ENCODE measurements around the gene WDR81. TPM values are rescaled to one million over a fixed set of nuclear protein-coding genes. Genes with fewer than 3 reads are reported as not detected.
A peak's percentile ranks its signal among the peaks of the same experiment; 100 is the strongest.

Gene WDR81
- total and polyA plus RNA-seq, 2 experiments from 2014 or later, result 3.5 to 14.5 TPM

DNA sequence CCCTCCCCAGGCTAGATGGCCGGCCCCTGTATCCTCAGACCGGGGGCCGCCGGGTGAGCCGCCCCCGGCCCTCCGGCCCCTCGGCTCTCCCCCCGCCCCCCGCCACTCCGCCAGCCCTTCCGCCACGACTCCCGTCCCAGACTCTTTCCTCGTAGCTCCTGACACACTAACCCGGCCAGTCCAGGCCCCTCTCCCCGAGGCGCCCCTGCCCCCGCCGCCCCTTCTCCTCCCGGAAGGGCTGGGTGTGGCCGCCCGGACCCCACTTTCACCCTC lies 8.8 kb upstream of the WDR81 start (continued):
- TF ChIP-seq CREB1 (CRISPR knock-in tag; IDR thresholded peaks at IDR 0.05; ENCODE audit: low read depth), result no peak
- TF ChIP-seq NANOG (IDR thresholded peaks at IDR 0.05; ENCODE audit: borderline replicate concordance), result no peak
- TF ChIP-seq ZNF114 (CRISPR knock-in tag; IDR thresholded peaks at IDR 0.05), result no peak
- TF ChIP-seq STAT1 (IDR thresholded peaks at IDR 0.05; ENCODE audit: unreplicated experiment), result no peak
- TF ChIP-seq EZH2 (IDR thresholded peaks at IDR 0.05; ENCODE audit: low read depth, unreplicated experiment), result no peak
- no peak for TF ChIP-seq EZH2phosphoT487 (IDR thresholded peaks at IDR 0.05; ENCODE audit: unreplicated experiment)
- TF ChIP-seq JUNB (IDR thresholded peaks at IDR 0.05; ENCODE audit: unreplicated experiment), result no peak

DNA sequence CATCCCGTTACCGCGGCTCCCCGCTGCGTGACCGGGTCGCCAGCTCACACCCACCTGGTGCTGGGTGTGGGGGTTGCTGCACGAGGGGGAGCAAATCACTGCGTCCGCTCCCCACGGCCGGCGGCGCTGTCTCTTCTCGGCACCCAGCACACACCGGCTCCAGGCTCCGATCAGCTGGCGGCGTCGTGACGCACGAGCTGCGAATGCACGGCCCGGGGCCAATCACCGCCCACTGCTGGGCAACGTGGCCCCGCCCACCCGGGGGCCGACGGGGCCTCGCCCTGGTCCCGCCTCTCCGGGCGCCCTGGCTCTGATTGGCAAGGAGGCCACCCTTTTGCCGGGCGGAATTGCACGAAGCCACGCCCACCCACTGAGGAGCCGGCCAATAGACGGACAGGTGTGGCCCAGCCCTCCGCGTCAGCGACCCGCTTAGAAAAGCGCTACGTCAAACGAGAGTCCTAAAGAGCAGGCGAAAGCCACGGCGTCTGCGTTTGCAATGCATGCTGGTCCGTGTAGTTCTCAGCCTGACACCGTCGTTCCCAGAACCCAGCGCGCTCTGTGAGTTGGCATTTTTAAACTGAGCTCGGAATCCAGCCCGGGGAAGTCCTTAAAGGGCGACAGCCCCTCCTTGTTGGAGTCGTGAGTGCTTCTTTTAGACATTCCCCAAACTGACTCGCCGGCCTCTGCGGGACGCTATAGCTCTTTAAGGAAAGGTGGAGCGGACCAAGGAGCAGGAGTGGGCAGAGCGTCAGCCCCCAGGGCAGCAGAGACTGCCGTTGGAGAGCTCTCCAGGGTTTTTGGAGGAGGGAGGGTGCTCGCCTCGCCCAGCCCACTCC lies 8.2 kb upstream of the WDR81 start:
- Mint-ChIP-seq H3K9me3 (no peaks in the 10 kb centered on the region), H3K36me3 (ENCODE audit: low read depth) (peaks cover 14% of the 10 kb centered on the region; the same call in 2 of the 3 replicates), H3K4me1 (peaks cover 28% of the 10 kb centered on the region), H3K27me3 (ENCODE audit: insufficient read depth, low read depth, poor library complexity) (peaks cover 39% of the 10 kb centered on the region), H3K4me3 (peak overlapping the region; percentile 94), H3K27ac (peak overlapping the region; percentile 100)
- Histone ChIP-seq H4K20me1 (replicated peaks; ENCODE audit: insufficient read depth) (no peaks in the 10 kb centered on the region), H3K4me2 (peak overlapping the region; percentile 99), H3K27me3 (ENCODE audit: insufficient read depth) (no peaks in the 10 kb centered on the region), H3K79me2 (replicated peaks; ENCODE audit: insufficient read depth) (no peaks in the 10 kb centered on the region), H3K4me1 (ENCODE audit: insufficient read depth) (peaks cover 19% of the 10 kb centered on the region), H2AFZ (no peak overlapping the region), H3K27ac (ENCODE audit: low read depth) (peak overlapping the region; percentile 97), H3K36me3 (ENCODE audit: insufficient read depth) (no peaks in the 10 kb centered on the region), H3K4me3 (peak overlapping the region; percentile 83), H3K9me2 (ENCODE audit: insufficient read depth) (no peaks in the 10 kb centered on the region), H3F3A (replicated peaks; ENCODE audit: low read depth) (peaks cover 3% of the 10 kb centered on the region)
- no peak for TF ChIP-seq ZNF114 (CRISPR knock-in tag; IDR thresholded peaks at IDR 0.05)
- no peak for TF ChIP-seq STAT1 (IDR thresholded peaks at IDR 0.05; ENCODE audit: unreplicated experiment)
- no peak for TF ChIP-seq NANOG (IDR thresholded peaks at IDR 0.05; ENCODE audit: borderline replicate concordance)
- no peak for TF ChIP-seq EZH2 (IDR thresholded peaks at IDR 0.05; ENCODE audit: low read depth, unreplicated experiment)
- peak; percentile 87 for TF ChIP-seq ETS1 (IDR thresholded peaks at IDR 0.05)
- TF ChIP-seq CREB1 (CRISPR knock-in tag; IDR thresholded peaks at IDR 0.05; ENCODE audit: low read depth), result peak; percentile 93
- no peak for TF ChIP-seq EZH2phosphoT487 (IDR thresholded peaks at IDR 0.05; ENCODE audit: unreplicated experiment)
- TF ChIP-seq ZNF331 (CRISPR knock-in tag; IDR thresholded peaks at IDR 0.05; ENCODE audit: low read depth), result no peak
- no peak for TF ChIP-seq REST (IDR thresholded peaks at IDR 0.05; ENCODE audit: unreplicated experiment)
- peak; percentile 54 for TF ChIP-seq POLR2AphosphoS5 (IDR thresholded peaks at IDR 0.05; ENCODE audit: low read depth)
- TF ChIP-seq JUNB (IDR thresholded peaks at IDR 0.05; ENCODE audit: unreplicated experiment), result no peak
- no peak for TF ChIP-seq CTCF (conservative IDR thresholded peaks at IDR 0.05; ENCODE audit: low read depth in 2 of 2)
- DNase-seq (ENCODE audit: low spot score), result peak; percentile 100
- ATAC-seq, result peak; percentile 69
